GM12878 (cell line): Measurements from ENCODE around the gene ADAM33.

Experiments used
- BCL11A ChIP-seq: IDR thresholded peaks from 2 replicates; pipeline ENCODE4 v1.6.1; 2011; ENCODE audit warnings: low read depth, low read length
- BRCA1 ChIP-seq: IDR thresholded peaks from 2 replicates; pipeline ENCODE4 v1.6.1; 2011; ENCODE audit warnings: low read depth, low read length, improper control_type of control experiment
- CREB1 ChIP-seq: IDR thresholded peaks from 2 replicates; pipeline ENCODE4 v1.6.1; 2012; ENCODE audit warnings: low read depth, mild to moderate bottlenecking, inconsistent platforms
- ETV6 ChIP-seq, 2 experiments: fragments of 450-650 bp in 1 of 2; IDR thresholded peaks in 1 of 2; conservative IDR thresholded peaks in 1 of 2; 2 replicates each; pipeline ENCODE4 v1.6.1; 2014; ENCODE audit warnings: antibody characterized with exemption in 1 of 2, borderline replicate concordance in 1 of 2, low read depth in 1 of 2, mild to moderate bottlenecking in 1 of 2, moderate library complexity in 1 of 2
- FOXK2 ChIP-seq: fragments of 450-650 bp; IDR thresholded peaks from 2 replicates; pipeline ENCODE4 v1.6.1; 2017; ENCODE audit warnings: mild to moderate bottlenecking, moderate library complexity
- POLR2AphosphoS5 ChIP-seq: IDR thresholded peaks from 2 replicates; pipeline ENCODE4 v1.6.1; 2011; ENCODE audit warnings: mild to moderate bottlenecking, low read length, inconsistent platforms
- RCOR1 ChIP-seq: conservative IDR thresholded peaks from 2 replicates; pipeline ENCODE4 v1.6.1; 2012; ENCODE audit warnings: low read depth, low read length, improper control_type of control experiment
- TF ChIP-seq, protein P1 (sequence below), 3 experiments: IDR thresholded peaks in 2 of 3; conservative IDR thresholded peaks in 1 of 3; 2 replicates each; pipeline ENCODE4 v1.5.1; 2011; ENCODE audit warnings: low read depth in 3 of 3, low read length in 3 of 3, mild to moderate bottlenecking in 3 of 3, control low read depth in 2 of 3, moderate library complexity in 2 of 3, inconsistent platforms in 1 of 3, mixed read lengths in 1 of 3; ENCODE audit not compliant: control insufficient read depth in 2 of 3, insufficient read depth in 1 of 3; ENCODE audit errors: extremely low read depth in 1 of 3
- TF ChIP-seq, protein P2 (sequence below): fragments of 450-650 bp; IDR thresholded peaks from 2 replicates; pipeline ENCODE4 v1.6.1; 2016; ENCODE audit warnings: mild to moderate bottlenecking
- TF ChIP-seq, protein P3 (sequence below): IDR thresholded peaks from 2 replicates; pipeline ENCODE4 v1.6.1; 2011; ENCODE audit warnings: borderline replicate concordance, low read depth, mild to moderate bottlenecking, moderate library complexity, mixed read lengths, low read length; ENCODE audit not compliant: insufficient read depth; ENCODE audit errors: extremely low read length
- TF ChIP-seq, protein P4 (sequence below): IDR thresholded peaks from 2 replicates; pipeline ENCODE4 v1.6.1; 2012; ENCODE audit warnings: low read depth, low read length, improper control_type of control experiment
- TF ChIP-seq, protein P5 (sequence below): fragments of 450-650 bp; IDR thresholded peaks from 2 replicates; pipeline ENCODE4 v1.6.1; 2017; ENCODE audit warnings: borderline replicate concordance

DNA sequence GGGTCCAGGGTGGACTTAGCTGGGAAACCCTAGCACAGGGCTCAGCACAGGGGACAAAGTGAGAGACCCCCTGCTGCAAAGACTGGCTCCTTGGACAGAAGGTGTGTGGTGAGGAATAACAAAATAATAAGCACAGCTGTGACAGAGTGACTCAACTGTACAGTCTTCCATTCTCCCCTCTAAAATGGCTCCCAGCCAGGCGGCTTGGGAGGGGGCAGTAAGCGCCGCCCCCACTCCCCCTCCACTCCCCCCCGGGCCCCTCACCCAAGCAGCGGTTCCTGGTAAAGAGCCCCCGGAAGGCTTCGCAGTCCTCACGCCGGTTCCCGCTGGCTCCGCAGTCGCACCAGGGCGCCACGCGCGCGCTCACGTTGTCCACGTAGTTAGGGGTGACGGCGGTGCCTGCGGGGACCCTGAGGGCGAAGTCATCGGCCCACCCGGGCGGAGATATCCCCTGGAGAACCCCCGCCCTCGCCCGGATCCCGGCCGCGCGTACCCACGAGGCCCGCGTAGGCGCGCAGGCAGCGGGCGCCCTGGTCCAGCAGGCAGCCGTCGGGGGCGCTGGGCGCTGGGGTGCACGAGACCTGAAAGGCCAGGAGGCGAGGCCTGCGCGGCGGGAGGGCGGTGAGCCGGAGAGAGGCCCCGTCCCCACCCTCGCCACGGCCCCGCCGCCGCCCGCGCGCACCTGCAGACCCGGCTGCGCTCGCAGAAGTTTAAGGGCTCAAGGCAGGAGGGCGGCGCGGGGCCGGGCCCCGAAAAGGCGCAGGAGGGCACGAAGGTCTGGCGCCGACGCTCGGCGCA is 21.3 kb downstream of the ADAM33 start:
- TF ChIP-seq BRCA1 (no peak), POLR2AphosphoS5 (no peak), ETV6 (conservative IDR thresholded peaks at IDR 0.05 in 1 of 2, IDR thresholded peaks at IDR 0.05 in 1 of 2; ENCODE audit: borderline replicate concordance in 1 of 2, low read depth in 1 of 2) (no peak), RCOR1 (no peak), FOXK2 (no peak), CREB1 (no peak), BCL11A (no peak)
- TF ChIP-seq, protein P1, sequence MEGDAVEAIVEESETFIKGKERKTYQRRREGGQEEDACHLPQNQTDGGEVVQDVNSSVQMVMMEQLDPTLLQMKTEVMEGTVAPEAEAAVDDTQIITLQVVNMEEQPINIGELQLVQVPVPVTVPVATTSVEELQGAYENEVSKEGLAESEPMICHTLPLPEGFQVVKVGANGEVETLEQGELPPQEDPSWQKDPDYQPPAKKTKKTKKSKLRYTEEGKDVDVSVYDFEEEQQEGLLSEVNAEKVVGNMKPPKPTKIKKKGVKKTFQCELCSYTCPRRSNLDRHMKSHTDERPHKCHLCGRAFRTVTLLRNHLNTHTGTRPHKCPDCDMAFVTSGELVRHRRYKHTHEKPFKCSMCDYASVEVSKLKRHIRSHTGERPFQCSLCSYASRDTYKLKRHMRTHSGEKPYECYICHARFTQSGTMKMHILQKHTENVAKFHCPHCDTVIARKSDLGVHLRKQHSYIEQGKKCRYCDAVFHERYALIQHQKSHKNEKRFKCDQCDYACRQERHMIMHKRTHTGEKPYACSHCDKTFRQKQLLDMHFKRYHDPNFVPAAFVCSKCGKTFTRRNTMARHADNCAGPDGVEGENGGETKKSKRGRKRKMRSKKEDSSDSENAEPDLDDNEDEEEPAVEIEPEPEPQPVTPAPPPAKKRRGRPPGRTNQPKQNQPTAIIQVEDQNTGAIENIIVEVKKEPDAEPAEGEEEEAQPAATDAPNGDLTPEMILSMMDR (IDR thresholded peaks at IDR 0.05 in 2 of 3, conservative IDR thresholded peaks at IDR 0.05 in 1 of 3; ENCODE audit: control insufficient read depth in 2 of 3, extremely low read depth in 1 of 3, insufficient read depth in 1 of 3, low read depth in 3 of 3, low read length in 3 of 3), result no peak
- TF ChIP-seq, protein P2, sequence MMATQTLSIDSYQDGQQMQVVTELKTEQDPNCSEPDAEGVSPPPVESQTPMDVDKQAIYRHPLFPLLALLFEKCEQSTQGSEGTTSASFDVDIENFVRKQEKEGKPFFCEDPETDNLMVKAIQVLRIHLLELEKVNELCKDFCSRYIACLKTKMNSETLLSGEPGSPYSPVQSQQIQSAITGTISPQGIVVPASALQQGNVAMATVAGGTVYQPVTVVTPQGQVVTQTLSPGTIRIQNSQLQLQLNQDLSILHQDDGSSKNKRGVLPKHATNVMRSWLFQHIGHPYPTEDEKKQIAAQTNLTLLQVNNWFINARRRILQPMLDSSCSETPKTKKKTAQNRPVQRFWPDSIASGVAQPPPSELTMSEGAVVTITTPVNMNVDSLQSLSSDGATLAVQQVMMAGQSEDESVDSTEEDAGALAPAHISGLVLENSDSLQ, result no peak
- TF ChIP-seq, protein P3, sequence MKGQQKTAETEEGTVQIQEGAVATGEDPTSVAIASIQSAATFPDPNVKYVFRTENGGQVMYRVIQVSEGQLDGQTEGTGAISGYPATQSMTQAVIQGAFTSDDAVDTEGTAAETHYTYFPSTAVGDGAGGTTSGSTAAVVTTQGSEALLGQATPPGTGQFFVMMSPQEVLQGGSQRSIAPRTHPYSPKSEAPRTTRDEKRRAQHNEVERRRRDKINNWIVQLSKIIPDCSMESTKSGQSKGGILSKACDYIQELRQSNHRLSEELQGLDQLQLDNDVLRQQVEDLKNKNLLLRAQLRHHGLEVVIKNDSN, result no peak
- TF ChIP-seq, protein P4, sequence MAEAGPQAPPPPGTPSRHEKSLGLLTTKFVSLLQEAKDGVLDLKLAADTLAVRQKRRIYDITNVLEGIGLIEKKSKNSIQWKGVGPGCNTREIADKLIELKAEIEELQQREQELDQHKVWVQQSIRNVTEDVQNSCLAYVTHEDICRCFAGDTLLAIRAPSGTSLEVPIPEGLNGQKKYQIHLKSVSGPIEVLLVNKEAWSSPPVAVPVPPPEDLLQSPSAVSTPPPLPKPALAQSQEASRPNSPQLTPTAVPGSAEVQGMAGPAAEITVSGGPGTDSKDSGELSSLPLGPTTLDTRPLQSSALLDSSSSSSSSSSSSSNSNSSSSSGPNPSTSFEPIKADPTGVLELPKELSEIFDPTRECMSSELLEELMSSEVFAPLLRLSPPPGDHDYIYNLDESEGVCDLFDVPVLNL, result no peak
- TF ChIP-seq, protein P5, sequence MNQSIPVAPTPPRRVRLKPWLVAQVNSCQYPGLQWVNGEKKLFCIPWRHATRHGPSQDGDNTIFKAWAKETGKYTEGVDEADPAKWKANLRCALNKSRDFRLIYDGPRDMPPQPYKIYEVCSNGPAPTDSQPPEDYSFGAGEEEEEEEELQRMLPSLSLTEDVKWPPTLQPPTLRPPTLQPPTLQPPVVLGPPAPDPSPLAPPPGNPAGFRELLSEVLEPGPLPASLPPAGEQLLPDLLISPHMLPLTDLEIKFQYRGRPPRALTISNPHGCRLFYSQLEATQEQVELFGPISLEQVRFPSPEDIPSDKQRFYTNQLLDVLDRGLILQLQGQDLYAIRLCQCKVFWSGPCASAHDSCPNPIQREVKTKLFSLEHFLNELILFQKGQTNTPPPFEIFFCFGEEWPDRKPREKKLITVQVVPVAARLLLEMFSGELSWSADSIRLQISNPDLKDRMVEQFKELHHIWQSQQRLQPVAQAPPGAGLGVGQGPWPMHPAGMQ, result no peak
